Measurements from ENCODE around the gene FAM50B.

FAM50B gene

DNA sequence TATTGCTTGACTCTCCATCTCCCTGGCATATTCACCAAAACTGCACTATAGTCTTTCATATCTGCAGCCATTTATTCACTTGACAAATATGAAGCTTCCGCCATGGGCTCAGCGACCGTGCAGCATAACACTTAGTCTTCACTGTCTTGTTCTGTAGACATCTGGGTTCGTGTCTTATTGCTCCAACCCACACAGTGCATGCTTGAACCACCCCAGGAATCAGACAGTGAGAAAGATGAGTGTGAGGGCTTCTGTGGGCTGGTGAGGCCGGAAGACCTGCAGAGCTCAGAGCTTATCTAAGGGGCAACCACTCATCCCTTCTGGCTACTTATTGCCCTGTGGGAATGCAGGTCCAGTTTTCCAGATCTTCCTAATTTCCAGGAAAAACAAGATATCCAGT is 19.9 kb upstream of the FAM50B start:
- no peak for DNase-seq (ENCODE audit: low read depth)
- H3K4me3 ChIP-seq (ENCODE audit: low read depth, low read length): no peak overlapping the region
- TF ChIP-seq, protein P1, sequence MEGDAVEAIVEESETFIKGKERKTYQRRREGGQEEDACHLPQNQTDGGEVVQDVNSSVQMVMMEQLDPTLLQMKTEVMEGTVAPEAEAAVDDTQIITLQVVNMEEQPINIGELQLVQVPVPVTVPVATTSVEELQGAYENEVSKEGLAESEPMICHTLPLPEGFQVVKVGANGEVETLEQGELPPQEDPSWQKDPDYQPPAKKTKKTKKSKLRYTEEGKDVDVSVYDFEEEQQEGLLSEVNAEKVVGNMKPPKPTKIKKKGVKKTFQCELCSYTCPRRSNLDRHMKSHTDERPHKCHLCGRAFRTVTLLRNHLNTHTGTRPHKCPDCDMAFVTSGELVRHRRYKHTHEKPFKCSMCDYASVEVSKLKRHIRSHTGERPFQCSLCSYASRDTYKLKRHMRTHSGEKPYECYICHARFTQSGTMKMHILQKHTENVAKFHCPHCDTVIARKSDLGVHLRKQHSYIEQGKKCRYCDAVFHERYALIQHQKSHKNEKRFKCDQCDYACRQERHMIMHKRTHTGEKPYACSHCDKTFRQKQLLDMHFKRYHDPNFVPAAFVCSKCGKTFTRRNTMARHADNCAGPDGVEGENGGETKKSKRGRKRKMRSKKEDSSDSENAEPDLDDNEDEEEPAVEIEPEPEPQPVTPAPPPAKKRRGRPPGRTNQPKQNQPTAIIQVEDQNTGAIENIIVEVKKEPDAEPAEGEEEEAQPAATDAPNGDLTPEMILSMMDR (IDR thresholded peaks at IDR 0.05; ENCODE audit: low read depth, low read length, missing control alignments): no peak

DNA sequence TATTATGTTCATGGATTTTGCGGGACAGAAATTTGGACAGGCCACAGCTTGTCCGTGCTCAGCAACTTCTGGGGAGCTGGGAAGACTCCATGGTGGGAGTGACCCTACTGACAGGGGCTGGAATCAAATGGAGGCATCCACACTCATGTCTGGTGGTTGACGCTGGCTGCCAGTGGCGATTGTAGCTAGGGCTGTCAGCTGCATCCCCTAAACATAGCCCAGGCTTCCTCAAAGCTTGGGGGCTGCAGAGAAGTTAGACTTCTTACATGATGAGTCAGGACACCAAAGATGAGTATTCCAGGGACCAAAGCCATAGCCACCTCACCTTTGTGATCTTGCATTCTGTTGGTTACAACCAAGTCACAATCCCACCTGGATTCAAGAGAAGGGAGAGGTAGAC is 18.4 kb upstream of the FAM50B start:
- TF ChIP-seq, protein P1 (IDR thresholded peaks at IDR 0.05; ENCODE audit: low read depth, low read length, missing control alignments): no peak
- no peak overlapping the region for H3K4me3 ChIP-seq (ENCODE audit: low read depth, low read length)
- DNase-seq (ENCODE audit: low read depth): no peak

DNA sequence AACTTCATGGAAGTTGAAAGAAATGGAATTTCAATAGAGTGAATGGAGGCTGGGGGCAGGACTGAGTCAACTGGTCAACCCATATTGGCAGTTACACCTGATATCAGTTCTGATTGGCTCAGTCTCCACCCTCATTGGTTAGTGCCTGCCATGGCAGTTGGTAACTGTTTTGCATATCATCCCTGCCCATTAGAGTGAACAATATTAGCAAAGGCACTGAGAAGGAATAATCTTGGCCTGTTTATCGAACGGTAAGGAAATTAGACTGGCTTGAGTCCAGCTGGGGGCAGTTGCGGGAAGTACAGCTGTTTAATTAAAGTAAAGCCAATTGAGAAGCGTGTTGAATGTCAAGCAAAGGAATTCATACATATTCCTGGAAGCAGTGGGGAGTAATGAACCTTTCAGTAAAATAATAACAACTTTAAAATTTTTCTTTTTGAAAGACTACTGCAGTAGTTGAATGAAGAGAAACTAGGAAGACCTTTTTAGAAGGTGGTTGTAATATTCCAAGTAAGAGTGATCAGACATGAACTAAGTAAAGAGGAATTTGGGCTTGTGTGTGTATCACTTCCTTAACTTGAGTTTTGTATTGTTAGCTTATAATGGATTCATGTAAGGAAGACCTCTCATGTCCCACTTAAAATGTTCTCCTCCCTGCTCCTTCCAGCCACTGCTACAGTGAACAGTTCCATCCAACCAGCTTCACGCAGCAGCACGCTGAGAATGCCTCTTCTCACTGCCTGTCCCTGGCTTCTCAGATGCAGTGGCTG is 17.2 kb upstream of the FAM50B start:
- TF ChIP-seq, protein P1 (IDR thresholded peaks at IDR 0.05; ENCODE audit: low read depth, low read length, missing control alignments): no peak
- DNase-seq (ENCODE audit: low read depth): no peak
- H3K4me3 ChIP-seq (ENCODE audit: low read depth, low read length): no peak overlapping the region

DNA sequence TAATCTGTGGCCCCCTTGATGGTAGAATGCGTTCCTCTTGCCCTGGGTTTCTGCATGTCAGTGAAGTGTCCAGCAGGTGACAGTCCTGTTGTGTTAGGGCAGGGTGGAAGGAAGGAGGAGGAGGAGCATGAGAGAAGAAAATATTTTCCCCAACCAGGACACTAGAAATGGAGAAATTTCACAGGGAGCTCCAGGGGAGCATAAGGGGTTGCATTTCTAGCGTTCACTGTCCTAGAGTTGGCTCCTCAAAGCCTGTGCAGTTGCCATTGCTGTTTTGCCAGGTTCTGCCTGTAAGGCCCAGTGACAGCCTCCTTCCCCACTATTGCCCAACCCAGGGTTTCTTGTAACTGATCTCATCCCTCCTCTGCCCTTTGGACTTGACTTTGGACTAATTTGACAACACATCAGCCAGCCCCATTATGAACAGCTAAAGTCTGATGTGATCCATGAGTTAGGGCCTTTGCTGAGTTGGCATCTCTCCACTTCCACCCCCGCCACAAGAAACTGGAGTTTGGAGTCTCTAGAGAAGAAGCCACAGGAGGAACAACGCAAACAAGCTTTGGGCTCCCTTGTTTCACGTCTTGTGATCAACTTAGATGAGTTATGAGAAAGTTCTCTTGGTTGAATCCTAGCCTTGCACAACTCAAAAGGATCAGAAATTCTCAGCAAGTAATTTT is 14.0 kb upstream of the FAM50B start:
- TF ChIP-seq, protein P1 (IDR thresholded peaks at IDR 0.05; ENCODE audit: low read depth, low read length, missing control alignments): no peak
- DNase-seq (ENCODE audit: low read depth): no peak
- no peak overlapping the region for H3K4me3 ChIP-seq (ENCODE audit: low read depth, low read length)

DNA sequence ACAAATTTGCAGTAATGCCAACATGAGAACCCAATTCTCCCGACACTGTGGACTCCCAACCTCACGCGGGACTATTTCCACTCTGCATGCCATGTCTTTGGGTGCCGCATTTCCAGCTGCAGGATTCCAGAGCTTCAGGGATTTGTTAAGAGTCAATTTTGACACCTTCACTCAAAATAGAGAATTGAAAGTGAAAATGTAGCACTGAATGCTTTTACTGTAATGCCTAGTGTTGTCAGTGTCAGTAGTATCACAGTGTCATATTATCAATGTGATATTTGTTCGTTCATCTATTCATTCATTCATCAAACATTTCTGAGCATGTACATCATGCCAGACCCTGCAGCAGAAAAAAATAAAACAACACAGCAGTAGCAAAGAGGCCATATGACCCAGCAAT is 13.4 kb upstream of the FAM50B start:
- no peak overlapping the region for H3K4me3 ChIP-seq (ENCODE audit: low read depth, low read length)

DNA sequence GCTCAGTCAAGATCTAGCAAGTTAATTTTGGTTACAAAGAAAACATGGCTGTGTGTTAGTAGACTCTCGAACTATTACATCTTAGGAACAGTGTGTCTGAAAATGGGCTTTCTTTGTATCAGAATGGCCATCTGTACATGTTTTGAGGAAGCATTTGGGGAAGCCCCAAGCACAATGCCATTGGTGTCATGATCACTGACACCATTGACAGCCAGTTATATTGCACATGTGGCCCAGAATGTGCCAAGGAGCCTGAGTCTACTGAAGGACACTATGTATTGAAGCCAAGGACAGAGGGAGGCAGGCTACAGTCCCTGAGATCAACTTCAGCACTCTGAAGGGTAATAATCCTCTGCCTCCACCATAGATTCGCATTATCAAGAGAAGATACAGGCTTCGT is 12.6 kb upstream of the FAM50B start:
- no peak for DNase-seq (ENCODE audit: low read depth)
- no peak overlapping the region for H3K4me3 ChIP-seq (ENCODE audit: low read depth, low read length)
- TF ChIP-seq, protein P1 (IDR thresholded peaks at IDR 0.05; ENCODE audit: low read depth, low read length, missing control alignments): no peak

More for the DNA sequence above, 13.4 kb upstream of the FAM50B start:
- DNase-seq (ENCODE audit: low read depth): no peak
- TF ChIP-seq, protein P1 (IDR thresholded peaks at IDR 0.05; ENCODE audit: low read depth, low read length, missing control alignments): no peak

Measured in GM12864 (cell line).